HL-60 (cell line): ENCODE results near the gene RAPSN.

ENCODE experiments used
- DNase-seq, 2 experiments: peaks; one replicate each; pipeline ENCODE4 v3.0.0-alpha.2; 2010 to 2020; ENCODE audit warnings: low read depth in 1 of 2, low spot score in 1 of 2
- H3K27ac ChIP-seq: fragments of 250-450 bp; sonication (Bioruptor Pico); replicated peaks from 2 replicates; pipeline ENCODE4 v1.5.1; 2020; ENCODE audit warnings: mild to moderate bottlenecking, moderate library complexity
- H3K27me3 ChIP-seq: fragments of 250-450 bp; sonication (Bioruptor Pico); 2 replicates; pipeline ENCODE4 v1.5.1; 2021; ENCODE audit warnings: mild to moderate bottlenecking, moderate library complexity; ENCODE audit not compliant: insufficient read depth, poor library complexity, severe bottlenecking
- H3K4me3 ChIP-seq: replicated peaks from 2 replicates; pipeline ENCODE4 v1.5.1; 2011; ENCODE audit warnings: mild to moderate bottlenecking, control low read depth, low read length; ENCODE audit not compliant: insufficient read depth
- GABPA ChIP-seq: IDR thresholded peaks from 2 replicates; pipeline ENCODE4 v1.6.1; 2012; ENCODE audit warnings: low read depth
- POLR2AphosphoS5 ChIP-seq: IDR thresholded peaks from 2 replicates; pipeline ENCODE4 v1.6.1; 2012; ENCODE audit warnings: low read depth
- SPI1 ChIP-seq: IDR thresholded peaks from 2 replicates; pipeline ENCODE4 v1.6.1; 2012; ENCODE audit warnings: low read depth, mild to moderate bottlenecking, borderline replicate concordance
- TF ChIP-seq, protein P1 (sequence below): IDR thresholded peaks from one replicate; pipeline ENCODE4 v1.5.1; 2011; ENCODE audit warnings: low read length, control low read depth, inconsistent platforms; ENCODE audit not compliant: insufficient read depth
- TF ChIP-seq, protein P2 (sequence below): IDR thresholded peaks from 2 replicates; pipeline ENCODE4 v1.6.1; 2012; ENCODE audit warnings: low read depth; ENCODE audit not compliant: insufficient replicate concordance

Gene RAPSN

DNA sequence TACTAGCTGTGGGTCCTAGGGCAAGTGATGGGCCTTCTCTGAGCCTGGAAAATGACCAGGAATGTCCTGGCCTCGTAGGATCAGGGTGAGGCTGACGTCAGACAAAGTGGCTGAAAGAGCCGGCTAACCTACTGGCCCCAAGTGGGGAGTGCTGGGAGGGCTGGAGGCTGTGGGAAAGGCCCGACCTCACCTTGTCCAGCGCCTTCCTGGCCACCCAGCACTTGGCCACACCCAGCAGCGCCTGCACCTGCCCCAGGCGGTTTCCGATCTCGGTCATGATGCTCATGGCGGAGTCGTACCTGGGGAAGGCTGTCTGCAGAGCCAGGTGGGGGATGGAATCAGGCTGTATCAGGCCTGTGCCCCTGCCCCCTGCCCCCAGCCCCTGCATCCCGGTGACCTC, 7.5 kb downstream of the RAPSN start:
- H3K27ac ChIP-seq: no peak overlapping the region
- no peak overlapping the region for H3K4me3 ChIP-seq
- no peaks in the 10 kb centered on the region for H3K27me3 ChIP-seq
- no peak for DNase-seq
- TF ChIP-seq, protein P1, sequence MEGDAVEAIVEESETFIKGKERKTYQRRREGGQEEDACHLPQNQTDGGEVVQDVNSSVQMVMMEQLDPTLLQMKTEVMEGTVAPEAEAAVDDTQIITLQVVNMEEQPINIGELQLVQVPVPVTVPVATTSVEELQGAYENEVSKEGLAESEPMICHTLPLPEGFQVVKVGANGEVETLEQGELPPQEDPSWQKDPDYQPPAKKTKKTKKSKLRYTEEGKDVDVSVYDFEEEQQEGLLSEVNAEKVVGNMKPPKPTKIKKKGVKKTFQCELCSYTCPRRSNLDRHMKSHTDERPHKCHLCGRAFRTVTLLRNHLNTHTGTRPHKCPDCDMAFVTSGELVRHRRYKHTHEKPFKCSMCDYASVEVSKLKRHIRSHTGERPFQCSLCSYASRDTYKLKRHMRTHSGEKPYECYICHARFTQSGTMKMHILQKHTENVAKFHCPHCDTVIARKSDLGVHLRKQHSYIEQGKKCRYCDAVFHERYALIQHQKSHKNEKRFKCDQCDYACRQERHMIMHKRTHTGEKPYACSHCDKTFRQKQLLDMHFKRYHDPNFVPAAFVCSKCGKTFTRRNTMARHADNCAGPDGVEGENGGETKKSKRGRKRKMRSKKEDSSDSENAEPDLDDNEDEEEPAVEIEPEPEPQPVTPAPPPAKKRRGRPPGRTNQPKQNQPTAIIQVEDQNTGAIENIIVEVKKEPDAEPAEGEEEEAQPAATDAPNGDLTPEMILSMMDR: no peak
- TF ChIP-seq, protein P2, sequence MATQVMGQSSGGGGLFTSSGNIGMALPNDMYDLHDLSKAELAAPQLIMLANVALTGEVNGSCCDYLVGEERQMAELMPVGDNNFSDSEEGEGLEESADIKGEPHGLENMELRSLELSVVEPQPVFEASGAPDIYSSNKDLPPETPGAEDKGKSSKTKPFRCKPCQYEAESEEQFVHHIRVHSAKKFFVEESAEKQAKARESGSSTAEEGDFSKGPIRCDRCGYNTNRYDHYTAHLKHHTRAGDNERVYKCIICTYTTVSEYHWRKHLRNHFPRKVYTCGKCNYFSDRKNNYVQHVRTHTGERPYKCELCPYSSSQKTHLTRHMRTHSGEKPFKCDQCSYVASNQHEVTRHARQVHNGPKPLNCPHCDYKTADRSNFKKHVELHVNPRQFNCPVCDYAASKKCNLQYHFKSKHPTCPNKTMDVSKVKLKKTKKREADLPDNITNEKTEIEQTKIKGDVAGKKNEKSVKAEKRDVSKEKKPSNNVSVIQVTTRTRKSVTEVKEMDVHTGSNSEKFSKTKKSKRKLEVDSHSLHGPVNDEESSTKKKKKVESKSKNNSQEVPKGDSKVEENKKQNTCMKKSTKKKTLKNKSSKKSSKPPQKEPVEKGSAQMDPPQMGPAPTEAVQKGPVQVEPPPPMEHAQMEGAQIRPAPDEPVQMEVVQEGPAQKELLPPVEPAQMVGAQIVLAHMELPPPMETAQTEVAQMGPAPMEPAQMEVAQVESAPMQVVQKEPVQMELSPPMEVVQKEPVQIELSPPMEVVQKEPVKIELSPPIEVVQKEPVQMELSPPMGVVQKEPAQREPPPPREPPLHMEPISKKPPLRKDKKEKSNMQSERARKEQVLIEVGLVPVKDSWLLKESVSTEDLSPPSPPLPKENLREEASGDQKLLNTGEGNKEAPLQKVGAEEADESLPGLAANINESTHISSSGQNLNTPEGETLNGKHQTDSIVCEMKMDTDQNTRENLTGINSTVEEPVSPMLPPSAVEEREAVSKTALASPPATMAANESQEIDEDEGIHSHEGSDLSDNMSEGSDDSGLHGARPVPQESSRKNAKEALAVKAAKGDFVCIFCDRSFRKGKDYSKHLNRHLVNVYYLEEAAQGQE: no peak
- TF ChIP-seq POLR2AphosphoS5: no peak
- TF ChIP-seq SPI1: no peak
- TF ChIP-seq GABPA: no peak

DNA sequence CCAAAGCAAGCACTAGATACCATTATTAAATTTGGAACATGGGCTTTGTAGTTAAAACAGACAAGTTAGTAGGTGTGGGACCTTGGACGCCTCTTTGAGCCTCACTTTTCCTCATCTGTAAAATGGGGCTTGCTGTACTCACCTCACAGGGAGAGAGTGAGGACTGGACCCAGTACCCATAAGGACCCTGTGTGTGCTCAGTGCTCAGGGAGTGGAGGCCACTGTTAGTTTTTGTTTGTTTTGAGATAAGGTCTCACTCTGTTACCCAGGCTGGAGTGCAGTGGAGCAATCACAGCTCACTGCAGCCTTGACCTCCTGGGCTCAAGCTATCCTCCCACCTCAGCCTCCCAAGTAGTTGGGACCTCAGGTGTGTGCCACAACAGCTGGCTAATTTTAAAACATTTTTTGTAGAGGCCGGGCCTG, 8.9 kb downstream of the RAPSN start:
- TF ChIP-seq, protein P2: no peak
- TF ChIP-seq POLR2AphosphoS5: no peak
- TF ChIP-seq, protein P1: no peak
- no peak for TF ChIP-seq SPI1
- no peak for TF ChIP-seq GABPA
- Histone ChIP-seq H3K4me3 (no peak overlapping the region), H3K27ac (no peak overlapping the region), H3K27me3 (no peaks in the 10 kb centered on the region)
- DNase-seq: no peak

DNA sequence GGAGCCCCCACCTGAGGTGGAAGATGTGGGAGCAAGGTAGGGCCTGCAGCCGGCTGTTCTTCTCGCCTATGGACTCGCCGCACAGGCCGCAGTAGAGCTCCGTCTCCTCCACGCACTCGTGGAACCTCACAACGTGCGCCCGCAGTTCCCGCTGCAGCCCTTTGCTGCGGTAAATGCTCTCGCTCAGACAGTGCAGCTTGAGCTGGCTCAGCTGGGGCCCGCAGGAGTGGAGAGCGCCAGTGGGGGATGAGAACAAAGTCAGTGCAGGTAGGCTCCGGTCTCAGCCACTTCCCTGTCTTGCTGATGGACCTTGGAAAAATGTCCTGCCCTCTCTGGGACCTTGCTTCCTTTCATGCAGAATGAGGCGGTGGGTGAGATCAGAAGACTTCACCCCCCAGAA, 10.2 kb downstream of the RAPSN start:
- H3K27ac ChIP-seq: no peak overlapping the region
- H3K27me3 ChIP-seq: no peaks in the 10 kb centered on the region
- no peak for DNase-seq
- TF ChIP-seq SPI1: no peak
- TF ChIP-seq, protein P2: no peak
- TF ChIP-seq POLR2AphosphoS5: no peak
- TF ChIP-seq GABPA: no peak
- TF ChIP-seq, protein P1: no peak
- no peak overlapping the region for H3K4me3 ChIP-seq
